ENCODE measurements around the gene ASB18.

Gene ASB18

GRCh38 chr2:236159778-236160170 lies 104.4 kb downstream of the ASB18 start:
- DNase-seq, result no peak

- no peak for DNase-seq
These were observed 105.0 kb downstream of the ASB18 start for GRCh38 chr2:236158969-236159777.

- DNase-seq, result no peak
These were observed 106.2 kb downstream of the ASB18 start for GRCh38 chr2:236157815-236158498.

- DNase-seq, result no peak
These were observed 106.8 kb downstream of the ASB18 start for GRCh38 chr2:236157366-236157765.

- no peak for DNase-seq
These were observed 107.4 kb downstream of the ASB18 start for GRCh38 chr2:236156860-236157194.

GRCh38 chr2:236156095-236156859 lies 107.9 kb downstream of the ASB18 start:
- DNase-seq, result no peak

- DNase-seq, result no peak
These were observed 108.8 kb downstream of the ASB18 start for GRCh38 chr2:236155406-236155805.

- DNase-seq, result no peak
These were observed 117.8 kb downstream of the ASB18 start for GRCh38 chr2:236146436-236146835.

GRCh38 chr2:236143811-236144210 lies 120.4 kb downstream of the ASB18 start:
- no peak for DNase-seq

Measured in NK-92 treated with Interleukin-12 subunit alpha and Interleukin-12 subunit beta, amount 100 ng/mL, for 24 hours (cell line).